SK-N-SH treated with all-trans-retinoic acid at 6 μM for 48 hours (cell line): ENCODE data around the gene STK39.
A peak's percentile ranks its signal among the peaks of the same experiment; 100 is the strongest.

ENCODE experiments used
- ATAC-seq: fragments of 200-7000 bp; cut with Tn5 transposase; 3 replicates; pipeline ENCODE4 v1.9.1; 2020; ENCODE audit warnings: mild to moderate bottlenecking, moderate library complexity
- ARNTL ChIP-seq: fragments of 450-650 bp; formaldehyde crosslinking; IDR thresholded peaks from 2 replicates; pipeline ENCODE4 v1.5.0; 2020; ENCODE audit warnings: low read depth, mild to moderate bottlenecking, moderate library complexity, borderline replicate concordance
- BACH2 ChIP-seq: fragments of 250-450 bp; sonication (Bioruptor Pico); IDR thresholded peaks from 2 replicates; pipeline ENCODE4 v1.9.0; 2021; ENCODE audit warnings: mild to moderate bottlenecking, borderline replicate concordance
- ESRRG ChIP-seq: fragments of 250-450 bp; sonication (Bioruptor Pico); IDR thresholded peaks from 2 replicates; pipeline ENCODE4 v1.6.1; 2021; ENCODE audit warnings: mild to moderate bottlenecking
- GLIS3 ChIP-seq: fragments of 250-450 bp; sonication (Bioruptor Pico); IDR thresholded peaks from 2 replicates; pipeline ENCODE4 v1.5.0; 2020; ENCODE audit warnings: mild to moderate bottlenecking, moderate library complexity
- ISL1 ChIP-seq: fragments of 250-450 bp; sonication (Bioruptor Pico); IDR thresholded peaks from 2 replicates; pipeline ENCODE4 v2.1.2; 2022; ENCODE audit warnings: mild to moderate bottlenecking, moderate library complexity
- PPARA ChIP-seq: fragments of 250-450 bp; sonication (Bioruptor Pico); IDR thresholded peaks from 2 replicates; pipeline ENCODE4 v1.5.0; 2020; ENCODE audit warnings: mild to moderate bottlenecking, borderline replicate concordance
- RARB ChIP-seq: fragments of 250-450 bp; sonication (Bioruptor Pico); IDR thresholded peaks from 2 replicates; pipeline ENCODE4 v1.8.0; 2021; ENCODE audit warnings: mild to moderate bottlenecking, moderate library complexity
- SNAI2 ChIP-seq: fragments of 250-450 bp; sonication (Bioruptor Pico); IDR thresholded peaks from 2 replicates; pipeline ENCODE4 v1.5.0; 2020; ENCODE audit warnings: mild to moderate bottlenecking, moderate library complexity
- TOX ChIP-seq: fragments of 250-450 bp; sonication (Bioruptor Pico); IDR thresholded peaks from 2 replicates; pipeline ENCODE4 v1.8.0; 2021; ENCODE audit warnings: mild to moderate bottlenecking, moderate library complexity, borderline replicate concordance
- ZC3H10 ChIP-seq: fragments of 250-450 bp; sonication (Bioruptor Pico); IDR thresholded peaks from 2 replicates; pipeline ENCODE4 v1.5.1; 2021; ENCODE audit warnings: mild to moderate bottlenecking, moderate library complexity
- ZFP3 ChIP-seq: fragments of 250-450 bp; sonication (Bioruptor Pico); IDR thresholded peaks from 2 replicates; pipeline ENCODE4 v1.5.0; 2020; ENCODE audit warnings: mild to moderate bottlenecking, moderate library complexity
- ZFP30 ChIP-seq: fragments of 450-650 bp; formaldehyde crosslinking; IDR thresholded peaks from 2 replicates; pipeline ENCODE4 v1.5.0; 2022; ENCODE audit warnings: mild to moderate bottlenecking, moderate library complexity
- ZNF565 ChIP-seq: fragments of 450-650 bp; formaldehyde crosslinking; conservative IDR thresholded peaks from 2 replicates; pipeline ENCODE4 v1.5.0; 2020; ENCODE audit warnings: low read depth, mild to moderate bottlenecking, moderate library complexity
- ZNF70 ChIP-seq: fragments of 450-650 bp; formaldehyde crosslinking; IDR thresholded peaks from 2 replicates; pipeline ENCODE4 v1.5.0; 2020; ENCODE audit warnings: mild to moderate bottlenecking, moderate library complexity
- ZNF8 ChIP-seq: fragments of 450-650 bp; formaldehyde crosslinking; IDR thresholded peaks from 2 replicates; pipeline ENCODE4 v1.5.0; 2020; ENCODE audit warnings: mild to moderate bottlenecking, moderate library complexity
- TF ChIP-seq, protein P1 (sequence below): fragments of 250-450 bp; sonication (Bioruptor Pico); IDR thresholded peaks from 2 replicates; pipeline ENCODE4 v1.5.1; 2020; ENCODE audit warnings: low read depth, mild to moderate bottlenecking, moderate library complexity
- TF ChIP-seq, protein P2 (sequence below): fragments of 250-450 bp; sonication (Bioruptor Pico); IDR thresholded peaks from 2 replicates; pipeline ENCODE4 v1.5.1; 2021; ENCODE audit warnings: mild to moderate bottlenecking, moderate library complexity
- TF ChIP-seq, protein P3 (sequence below): fragments of 250-450 bp; sonication (Bioruptor Pico); IDR thresholded peaks from 2 replicates; pipeline ENCODE4 v1.8.0; 2021; ENCODE audit warnings: low read depth, mild to moderate bottlenecking, moderate library complexity, borderline replicate concordance
- TF ChIP-seq, protein P4 (sequence below): fragments of 250-450 bp; sonication (Bioruptor Pico); IDR thresholded peaks from 2 replicates; pipeline ENCODE4 v1.5.0; 2020; ENCODE audit warnings: mild to moderate bottlenecking, moderate library complexity
- TF ChIP-seq, protein P5 (sequence below): fragments of 250-450 bp; sonication (Bioruptor Pico); IDR thresholded peaks from 2 replicates; pipeline ENCODE4 v1.8.0; 2020; ENCODE audit warnings: mild to moderate bottlenecking, moderate library complexity, borderline replicate concordance

The STK39 gene

DNA sequence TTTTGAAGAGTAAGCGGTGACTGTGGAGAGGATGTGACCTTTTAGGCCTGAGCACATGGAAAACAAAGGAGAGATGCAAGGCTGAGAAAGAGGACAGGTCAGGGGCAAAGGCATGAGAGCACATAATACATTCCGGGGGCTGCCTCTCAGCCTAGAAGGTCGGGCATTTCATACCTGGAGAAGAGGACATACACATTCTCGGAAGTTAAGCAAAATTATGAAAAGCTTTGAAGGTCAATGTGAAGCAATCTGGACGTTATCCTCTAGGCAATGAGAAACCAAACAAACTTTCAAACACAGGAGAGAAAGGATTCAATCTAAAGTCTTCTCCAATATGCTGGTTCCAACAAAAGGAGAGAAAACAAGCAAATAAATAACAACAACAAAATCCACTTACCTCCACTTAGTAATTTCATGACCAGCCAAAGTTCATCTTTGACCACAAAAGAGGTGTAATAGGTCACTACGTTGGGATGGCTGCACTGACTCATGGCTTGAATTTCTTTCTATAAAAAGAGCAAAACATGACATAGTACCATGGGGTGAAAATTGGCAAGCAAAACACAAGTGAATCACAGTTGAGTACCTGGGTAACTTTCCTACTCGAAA, 80.4 kb downstream of the STK39 start:
- TF ChIP-seq ARNTL (CRISPR knock-in tag) (no peak), ZNF565 (CRISPR knock-in tag) (no peak), RARB (CRISPR knock-in tag) (no peak), ZNF70 (no peak), ISL1 (CRISPR knock-in tag) (no peak), TOX (CRISPR knock-in tag) (no peak), ZFP3 (CRISPR knock-in tag) (no peak), ZNF8 (CRISPR knock-in tag) (no peak), SNAI2 (no peak), ZC3H10 (CRISPR knock-in tag) (no peak), ZFP30 (no peak), GLIS3 (CRISPR knock-in tag) (no peak), BACH2 (CRISPR knock-in tag) (no peak), PPARA (CRISPR knock-in tag) (no peak)
- TF ChIP-seq, protein P1, sequence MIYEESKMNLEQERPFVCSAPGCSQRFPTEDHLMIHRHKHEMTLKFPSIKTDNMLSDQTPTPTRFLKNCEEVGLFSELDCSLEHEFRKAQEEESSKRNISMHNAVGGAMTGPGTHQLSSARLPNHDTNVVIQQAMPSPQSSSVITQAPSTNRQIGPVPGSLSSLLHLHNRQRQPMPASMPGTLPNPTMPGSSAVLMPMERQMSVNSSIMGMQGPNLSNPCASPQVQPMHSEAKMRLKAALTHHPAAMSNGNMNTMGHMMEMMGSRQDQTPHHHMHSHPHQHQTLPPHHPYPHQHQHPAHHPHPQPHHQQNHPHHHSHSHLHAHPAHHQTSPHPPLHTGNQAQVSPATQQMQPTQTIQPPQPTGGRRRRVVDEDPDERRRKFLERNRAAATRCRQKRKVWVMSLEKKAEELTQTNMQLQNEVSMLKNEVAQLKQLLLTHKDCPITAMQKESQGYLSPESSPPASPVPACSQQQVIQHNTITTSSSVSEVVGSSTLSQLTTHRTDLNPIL (CRISPR knock-in tag): no peak
- TF ChIP-seq, protein P2, sequence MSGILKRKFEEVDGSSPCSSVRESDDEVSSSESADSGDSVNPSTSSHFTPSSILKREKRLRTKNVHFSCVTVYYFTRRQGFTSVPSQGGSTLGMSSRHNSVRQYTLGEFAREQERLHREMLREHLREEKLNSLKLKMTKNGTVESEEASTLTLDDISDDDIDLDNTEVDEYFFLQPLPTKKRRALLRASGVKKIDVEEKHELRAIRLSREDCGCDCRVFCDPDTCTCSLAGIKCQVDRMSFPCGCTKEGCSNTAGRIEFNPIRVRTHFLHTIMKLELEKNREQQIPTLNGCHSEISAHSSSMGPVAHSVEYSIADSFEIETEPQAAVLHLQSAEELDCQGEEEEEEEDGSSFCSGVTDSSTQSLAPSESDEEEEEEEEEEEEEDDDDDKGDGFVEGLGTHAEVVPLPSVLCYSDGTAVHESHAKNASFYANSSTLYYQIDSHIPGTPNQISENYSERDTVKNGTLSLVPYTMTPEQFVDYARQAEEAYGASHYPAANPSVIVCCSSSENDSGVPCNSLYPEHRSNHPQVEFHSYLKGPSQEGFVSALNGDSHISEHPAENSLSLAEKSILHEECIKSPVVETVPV (CRISPR knock-in tag): no peak
- TF ChIP-seq, protein P3, sequence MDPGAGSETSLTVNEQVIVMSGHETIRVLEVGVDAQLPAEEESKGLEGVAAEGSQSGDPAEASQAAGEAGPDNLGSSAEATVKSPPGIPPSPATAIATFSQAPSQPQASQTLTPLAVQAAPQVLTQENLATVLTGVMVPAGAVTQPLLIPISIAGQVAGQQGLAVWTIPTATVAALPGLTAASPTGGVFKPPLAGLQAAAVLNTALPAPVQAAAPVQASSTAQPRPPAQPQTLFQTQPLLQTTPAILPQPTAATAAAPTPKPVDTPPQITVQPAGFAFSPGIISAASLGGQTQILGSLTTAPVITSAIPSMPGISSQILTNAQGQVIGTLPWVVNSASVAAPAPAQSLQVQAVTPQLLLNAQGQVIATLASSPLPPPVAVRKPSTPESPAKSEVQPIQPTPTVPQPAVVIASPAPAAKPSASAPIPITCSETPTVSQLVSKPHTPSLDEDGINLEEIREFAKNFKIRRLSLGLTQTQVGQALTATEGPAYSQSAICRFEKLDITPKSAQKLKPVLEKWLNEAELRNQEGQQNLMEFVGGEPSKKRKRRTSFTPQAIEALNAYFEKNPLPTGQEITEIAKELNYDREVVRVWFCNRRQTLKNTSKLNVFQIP (CRISPR knock-in tag): no peak
- TF ChIP-seq, all 23 proteins: peak for 0
- ATAC-seq: peak; percentile 53

DNA sequence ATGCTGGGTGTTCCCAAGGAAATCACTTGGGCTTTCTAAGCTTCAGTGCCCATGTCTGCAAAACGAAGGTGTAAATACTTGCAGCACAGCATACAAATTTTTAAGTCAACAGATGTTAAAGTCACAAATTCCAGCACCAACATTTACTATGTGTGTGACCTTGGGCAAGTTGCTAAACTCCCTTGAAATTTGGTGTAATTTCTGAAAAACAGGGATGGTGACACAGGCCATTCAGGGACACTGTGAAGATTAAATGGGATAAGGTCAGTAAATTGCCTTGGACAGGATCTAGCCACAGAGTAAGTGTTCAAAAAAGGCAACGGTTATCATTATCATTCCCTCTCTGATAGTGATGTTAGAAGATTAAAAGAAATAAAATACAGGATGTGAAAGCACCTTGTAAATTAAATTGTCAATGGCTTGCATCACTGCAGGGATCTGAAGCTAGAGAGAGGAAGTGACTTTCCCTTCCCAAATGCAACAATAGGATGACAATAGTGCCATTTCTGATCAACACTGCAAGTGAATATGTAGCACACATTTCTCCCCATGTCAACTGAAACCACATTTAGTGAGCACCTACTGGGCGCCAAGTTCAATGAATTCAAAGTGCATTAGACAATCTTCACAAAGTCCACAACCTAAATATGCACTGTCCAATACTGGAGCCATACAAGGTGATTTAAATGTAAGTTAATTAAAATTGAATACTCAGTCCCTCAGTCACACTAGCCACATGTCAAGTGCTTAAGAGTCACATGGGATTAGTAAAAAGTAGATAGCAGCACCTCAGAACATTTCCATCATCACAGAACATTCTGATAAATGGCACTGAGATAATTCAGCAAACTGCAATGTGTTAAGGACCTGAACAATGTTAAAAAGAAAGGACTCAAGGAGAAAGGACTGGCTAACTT, 81.2 kb downstream of the STK39 start:
- ATAC-seq: no peak; the same call in 2 of the 3 replicates
- TF ChIP-seq ZFP30: no peak
- TF ChIP-seq ZC3H10 (CRISPR knock-in tag): no peak
- no peak for TF ChIP-seq ZFP3 (CRISPR knock-in tag)
- TF ChIP-seq, protein P1 (CRISPR knock-in tag): no peak
- no peak for TF ChIP-seq TOX (CRISPR knock-in tag)
- TF ChIP-seq, protein P4, sequence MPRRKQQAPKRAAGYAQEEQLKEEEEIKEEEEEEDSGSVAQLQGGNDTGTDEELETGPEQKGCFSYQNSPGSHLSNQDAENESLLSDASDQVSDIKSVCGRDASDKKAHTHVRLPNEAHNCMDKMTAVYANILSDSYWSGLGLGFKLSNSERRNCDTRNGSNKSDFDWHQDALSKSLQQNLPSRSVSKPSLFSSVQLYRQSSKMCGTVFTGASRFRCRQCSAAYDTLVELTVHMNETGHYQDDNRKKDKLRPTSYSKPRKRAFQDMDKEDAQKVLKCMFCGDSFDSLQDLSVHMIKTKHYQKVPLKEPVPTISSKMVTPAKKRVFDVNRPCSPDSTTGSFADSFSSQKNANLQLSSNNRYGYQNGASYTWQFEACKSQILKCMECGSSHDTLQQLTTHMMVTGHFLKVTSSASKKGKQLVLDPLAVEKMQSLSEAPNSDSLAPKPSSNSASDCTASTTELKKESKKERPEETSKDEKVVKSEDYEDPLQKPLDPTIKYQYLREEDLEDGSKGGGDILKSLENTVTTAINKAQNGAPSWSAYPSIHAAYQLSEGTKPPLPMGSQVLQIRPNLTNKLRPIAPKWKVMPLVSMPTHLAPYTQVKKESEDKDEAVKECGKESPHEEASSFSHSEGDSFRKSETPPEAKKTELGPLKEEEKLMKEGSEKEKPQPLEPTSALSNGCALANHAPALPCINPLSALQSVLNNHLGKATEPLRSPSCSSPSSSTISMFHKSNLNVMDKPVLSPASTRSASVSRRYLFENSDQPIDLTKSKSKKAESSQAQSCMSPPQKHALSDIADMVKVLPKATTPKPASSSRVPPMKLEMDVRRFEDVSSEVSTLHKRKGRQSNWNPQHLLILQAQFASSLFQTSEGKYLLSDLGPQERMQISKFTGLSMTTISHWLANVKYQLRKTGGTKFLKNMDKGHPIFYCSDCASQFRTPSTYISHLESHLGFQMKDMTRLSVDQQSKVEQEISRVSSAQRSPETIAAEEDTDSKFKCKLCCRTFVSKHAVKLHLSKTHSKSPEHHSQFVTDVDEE (CRISPR knock-in tag): no peak
- no peak for TF ChIP-seq RARB (CRISPR knock-in tag)
- no peak for TF ChIP-seq ZNF70
- no peak for TF ChIP-seq PPARA (CRISPR knock-in tag)
- TF ChIP-seq, protein P3 (CRISPR knock-in tag): no peak
- no peak for TF ChIP-seq ZNF8 (CRISPR knock-in tag)
- TF ChIP-seq, protein P2 (CRISPR knock-in tag): no peak
- TF ChIP-seq GLIS3 (CRISPR knock-in tag): no peak
- TF ChIP-seq ARNTL (CRISPR knock-in tag): no peak
- TF ChIP-seq ESRRG: no peak
- TF ChIP-seq ZNF565 (CRISPR knock-in tag): no peak
- no peak for TF ChIP-seq ISL1 (CRISPR knock-in tag)
- TF ChIP-seq, protein P5, sequence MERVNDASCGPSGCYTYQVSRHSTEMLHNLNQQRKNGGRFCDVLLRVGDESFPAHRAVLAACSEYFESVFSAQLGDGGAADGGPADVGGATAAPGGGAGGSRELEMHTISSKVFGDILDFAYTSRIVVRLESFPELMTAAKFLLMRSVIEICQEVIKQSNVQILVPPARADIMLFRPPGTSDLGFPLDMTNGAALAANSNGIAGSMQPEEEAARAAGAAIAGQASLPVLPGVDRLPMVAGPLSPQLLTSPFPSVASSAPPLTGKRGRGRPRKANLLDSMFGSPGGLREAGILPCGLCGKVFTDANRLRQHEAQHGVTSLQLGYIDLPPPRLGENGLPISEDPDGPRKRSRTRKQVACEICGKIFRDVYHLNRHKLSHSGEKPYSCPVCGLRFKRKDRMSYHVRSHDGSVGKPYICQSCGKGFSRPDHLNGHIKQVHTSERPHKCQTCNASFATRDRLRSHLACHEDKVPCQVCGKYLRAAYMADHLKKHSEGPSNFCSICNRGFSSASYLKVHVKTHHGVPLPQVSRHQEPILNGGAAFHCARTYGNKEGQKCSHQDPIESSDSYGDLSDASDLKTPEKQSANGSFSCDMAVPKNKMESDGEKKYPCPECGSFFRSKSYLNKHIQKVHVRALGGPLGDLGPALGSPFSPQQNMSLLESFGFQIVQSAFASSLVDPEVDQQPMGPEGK (CRISPR knock-in tag): no peak
- TF ChIP-seq BACH2 (CRISPR knock-in tag): no peak
